Fibroblast of lung (primary cell): ENCODE measurements around the gene LSAMP. TPM values are rescaled to one million over a fixed set of nuclear protein-coding genes. Genes with fewer than 3 reads are reported as not detected.
A peak's percentile ranks its signal among the peaks of the same experiment; 100 is the strongest.

Experiments
- DNase-seq, 2 donors: peaks; one replicate each; pipeline versions ENCODE4 v3.0.0 to v3.0.0-alpha.2; 2010; ENCODE audit warnings: low read depth in 2 of 2
- H2AFZ ChIP-seq: 2 replicates; pipeline ENCODE4 v1.5.1; 2012; ENCODE audit warnings: low read length, control low read depth, inconsistent platforms
- H3K27ac ChIP-seq: 2 replicates; pipeline ENCODE4 v1.5.1; 2011; ENCODE audit warnings: low read length, control low read depth; ENCODE audit not compliant: insufficient read depth
- H3K27me3 ChIP-seq: 2 replicates; pipeline ENCODE4 v1.5.1; 2011; ENCODE audit warnings: mild to moderate bottlenecking, low read length; ENCODE audit not compliant: control insufficient read depth, insufficient read depth
- H3K36me3 ChIP-seq: 2 replicates; pipeline ENCODE4 v1.5.1; 2011; ENCODE audit warnings: low read length; ENCODE audit not compliant: control insufficient read depth, insufficient read depth
- H3K4me1 ChIP-seq: 2 replicates; pipeline ENCODE4 v1.5.1; 2011; ENCODE audit warnings: low read length; ENCODE audit not compliant: control insufficient read depth, insufficient read depth; ENCODE audit errors: extremely low read depth
- H3K4me2 ChIP-seq: 2 replicates; pipeline ENCODE4 v1.5.1; 2011; ENCODE audit warnings: low read length, control low read depth; ENCODE audit not compliant: insufficient read depth; ENCODE audit errors: extremely low read depth
- H3K4me3 ChIP-seq, 4 experiments: fragments of 200-600 bp in 1 of 4; sonication (generic) in 1 of 4; replicated peaks in 1 of 4; 2 replicates each; pipeline ENCODE4 v1.5.1; 2011 to 2016; ENCODE audit warnings: low read length in 4 of 4, low read depth in 3 of 4, mild to moderate bottlenecking in 3 of 4, control low read depth in 2 of 4, inconsistent platforms in 1 of 4, mixed read lengths in 1 of 4; ENCODE audit not compliant: insufficient read depth in 1 of 4; ENCODE audit errors: control extremely low read depth in 1 of 4
- H3K79me2 ChIP-seq: 2 replicates; pipeline ENCODE4 v1.5.1; 2012; ENCODE audit warnings: mild to moderate bottlenecking, low read length, inconsistent platforms; ENCODE audit not compliant: control insufficient read depth, insufficient read depth
- H3K9ac ChIP-seq: 2 replicates; pipeline ENCODE4 v1.5.1; 2011; ENCODE audit warnings: mild to moderate bottlenecking, low read length, control low read depth; ENCODE audit not compliant: insufficient read depth
- H3K9me3 ChIP-seq: 2 replicates; pipeline ENCODE4 v1.5.1; 2012; ENCODE audit warnings: low read depth, low read length; ENCODE audit not compliant: control insufficient read depth, insufficient read depth
- H4K20me1 ChIP-seq: 2 replicates; pipeline ENCODE4 v1.5.1; 2011; ENCODE audit warnings: low read length; ENCODE audit not compliant: control insufficient read depth, insufficient read depth; ENCODE audit errors: extremely low read depth
- CTCF ChIP-seq, 2 donors: IDR thresholded peaks in 1 of 2; conservative IDR thresholded peaks in 1 of 2; 1 replicate in 1 of 2; 2 replicates in 1 of 2; pipeline ENCODE4 v1.5.1; 2011 to 2012; ENCODE audit warnings: low read length in 2 of 2, control low read depth in 1 of 2, inconsistent platforms in 1 of 2, low read depth in 1 of 2, mild to moderate bottlenecking in 1 of 2
- EZH2 ChIP-seq: IDR thresholded peaks from 2 replicates; pipeline ENCODE4 v1.5.1; 2012; ENCODE audit warnings: low read length, control low read depth, mild to moderate bottlenecking; ENCODE audit errors: missing control alignments
- polyA plus RNA-seq, 2 donors: library from polyadenylated mRNA; depleted of rRNA in 1 of 2; stranded (reverse) in 1 of 2; unstranded in 1 of 2; fragments of >200 nt; gene quantifications; 2 replicates each; pipeline ENCODE4 v1.2.1, GENCODE V29; 2011 to 2012; ENCODE audit warnings: missing spikeins in 1 of 2
- total RNA-seq: library from RNA; depleted of rRNA; stranded (reverse); fragments of >200 nt; gene quantifications from 2 replicates; pipeline ENCODE4 v1.2.1, GENCODE V29; 2014

LSAMP gene
- total and polyA plus RNA-seq, 2 donors (not counting 1 experiment from before 2014, with no cell fraction given), result 4.8 to 5.9 TPM

GRCh38 chr3:115864911-115865310, 580.4 kb downstream of the LSAMP start:
- H3K4me2 ChIP-seq, result no peak overlapping the region
- H3K9ac ChIP-seq, result no peak overlapping the region
- TF ChIP-seq CTCF (conservative IDR thresholded peaks at IDR 0.05 in 1 of 2, IDR thresholded peaks at IDR 0.05 in 1 of 2; ENCODE audit: low read depth in 1 of 2, low read length in 2 of 2) (no peak), EZH2 (no peak)
- H3K4me3 ChIP-seq, result no peak overlapping the region
- H3K79me2 ChIP-seq, result no peaks in the 10 kb centered on the region
- no peak overlapping the region for H2AFZ ChIP-seq
- H4K20me1 ChIP-seq, result no peaks in the 10 kb centered on the region
- H3K9me3 ChIP-seq, result no peaks in the 10 kb centered on the region
- no peaks in the 10 kb centered on the region for H3K4me1 ChIP-seq
- H3K27me3 ChIP-seq, result no peaks in the 10 kb centered on the region
- H3K36me3 ChIP-seq, result no peaks in the 10 kb centered on the region
- DNase-seq, result peak in 1 of 2 donors; percentile 48
- no peak overlapping the region for H3K27ac ChIP-seq

- Histone ChIP-seq H3K9me3 (no peaks in the 10 kb centered on the region), H3K4me2 (no peak overlapping the region), H4K20me1 (no peaks in the 10 kb centered on the region), H2AFZ (no peak overlapping the region), H3K27me3 (no peaks in the 10 kb centered on the region), H3K9ac (no peak overlapping the region), H3K27ac (no peak overlapping the region), H3K79me2 (no peaks in the 10 kb centered on the region), H3K4me1 (peaks cover 3% of the 10 kb centered on the region), H3K36me3 (no peaks in the 10 kb centered on the region), H3K4me3 (no peak overlapping the region)
- TF ChIP-seq EZH2, result no peak
- TF ChIP-seq CTCF (conservative IDR thresholded peaks at IDR 0.05 in 1 of 2, IDR thresholded peaks at IDR 0.05 in 1 of 2; ENCODE audit: low read depth in 1 of 2, low read length in 2 of 2), result no peak
- no peak for DNase-seq
Measured at GRCh38 chr3:115862849-115863248, 582.4 kb downstream of the LSAMP start.

GRCh38 chr3:115862099-115862498, 583.2 kb downstream of the LSAMP start:
- TF ChIP-seq EZH2 (no peak), CTCF (conservative IDR thresholded peaks at IDR 0.05 in 1 of 2, IDR thresholded peaks at IDR 0.05 in 1 of 2; ENCODE audit: low read depth in 1 of 2, low read length in 2 of 2) (no peak)
- no peaks in the 10 kb centered on the region for H3K79me2 ChIP-seq
- H3K4me2 ChIP-seq, result no peak overlapping the region
- no peak overlapping the region for H3K4me3 ChIP-seq
- H3K27me3 ChIP-seq, result no peaks in the 10 kb centered on the region
- no peak overlapping the region for H2AFZ ChIP-seq
- H3K9me3 ChIP-seq, result no peaks in the 10 kb centered on the region
- H3K9ac ChIP-seq, result no peak overlapping the region
- H4K20me1 ChIP-seq, result no peaks in the 10 kb centered on the region
- no peak for DNase-seq
- H3K36me3 ChIP-seq, result no peaks in the 10 kb centered on the region
- peaks cover 3% of the 10 kb centered on the region for H3K4me1 ChIP-seq
- no peak overlapping the region for H3K27ac ChIP-seq
